ENCODE measurements around the gene IKZF4.
"Not testable (repeated sequence)": the region's sequence is repeated elsewhere in the genome, so short reads cannot be mapped to it uniquely, and the experiment has no call there.

Gene IKZF4

DNA sequence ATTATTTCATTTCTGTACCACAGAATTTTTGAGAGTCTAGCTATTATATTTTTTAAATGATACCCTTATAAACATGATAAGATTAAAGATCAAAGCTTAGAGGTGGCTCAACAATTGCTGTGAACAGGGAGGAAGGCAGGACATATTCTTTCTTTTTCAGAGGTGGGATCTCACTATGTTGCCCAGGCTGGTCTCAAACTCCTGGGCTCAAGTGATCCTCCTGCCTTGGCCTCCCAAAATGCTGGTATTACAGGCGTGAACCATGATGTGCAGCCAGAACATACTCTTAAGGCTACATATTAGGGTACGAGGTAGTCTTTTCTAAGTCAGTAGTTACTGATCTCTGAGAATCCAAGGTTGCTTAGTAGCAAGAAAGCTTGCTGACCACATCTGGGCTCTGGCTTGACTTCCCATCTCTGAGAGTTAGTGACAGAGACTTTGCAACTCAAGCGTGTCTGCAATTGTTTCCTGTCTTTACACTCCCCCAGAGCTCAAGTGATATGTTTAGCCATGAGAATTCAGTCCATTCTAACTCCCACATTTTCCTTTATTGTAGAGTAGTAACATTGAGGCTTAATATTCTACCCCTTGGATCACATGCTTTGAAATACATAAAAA lies 38.4 kb upstream of the IKZF4 start:
- Histone ChIP-seq H3K4me1 (ENCODE audit: insufficient read depth, poor library complexity, severe bottlenecking) (peaks cover 3% of the 10 kb centered on the region), H3K36me3 (ENCODE audit: low read depth) (peaks cover 79% of the 10 kb centered on the region), H3K27me3 (ENCODE audit: insufficient read depth, poor library complexity, severe bottlenecking) (no peaks in the 10 kb centered on the region), H3K4me3 (ENCODE audit: severe bottlenecking) (no peak overlapping the region), H3K9me3 (ENCODE audit: severe bottlenecking) (no peaks in the 10 kb centered on the region), H3K27ac (ENCODE audit: poor library complexity, severe bottlenecking) (no peak overlapping the region)
- ATAC-seq (ENCODE audit: low read depth): no peak
- TF ChIP-seq, protein P1, sequence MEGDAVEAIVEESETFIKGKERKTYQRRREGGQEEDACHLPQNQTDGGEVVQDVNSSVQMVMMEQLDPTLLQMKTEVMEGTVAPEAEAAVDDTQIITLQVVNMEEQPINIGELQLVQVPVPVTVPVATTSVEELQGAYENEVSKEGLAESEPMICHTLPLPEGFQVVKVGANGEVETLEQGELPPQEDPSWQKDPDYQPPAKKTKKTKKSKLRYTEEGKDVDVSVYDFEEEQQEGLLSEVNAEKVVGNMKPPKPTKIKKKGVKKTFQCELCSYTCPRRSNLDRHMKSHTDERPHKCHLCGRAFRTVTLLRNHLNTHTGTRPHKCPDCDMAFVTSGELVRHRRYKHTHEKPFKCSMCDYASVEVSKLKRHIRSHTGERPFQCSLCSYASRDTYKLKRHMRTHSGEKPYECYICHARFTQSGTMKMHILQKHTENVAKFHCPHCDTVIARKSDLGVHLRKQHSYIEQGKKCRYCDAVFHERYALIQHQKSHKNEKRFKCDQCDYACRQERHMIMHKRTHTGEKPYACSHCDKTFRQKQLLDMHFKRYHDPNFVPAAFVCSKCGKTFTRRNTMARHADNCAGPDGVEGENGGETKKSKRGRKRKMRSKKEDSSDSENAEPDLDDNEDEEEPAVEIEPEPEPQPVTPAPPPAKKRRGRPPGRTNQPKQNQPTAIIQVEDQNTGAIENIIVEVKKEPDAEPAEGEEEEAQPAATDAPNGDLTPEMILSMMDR (IDR thresholded peaks at IDR 0.05; ENCODE audit: poor library complexity, severe bottlenecking): no peak
- DNase-seq (ENCODE audit: low spot score): no peak

DNA sequence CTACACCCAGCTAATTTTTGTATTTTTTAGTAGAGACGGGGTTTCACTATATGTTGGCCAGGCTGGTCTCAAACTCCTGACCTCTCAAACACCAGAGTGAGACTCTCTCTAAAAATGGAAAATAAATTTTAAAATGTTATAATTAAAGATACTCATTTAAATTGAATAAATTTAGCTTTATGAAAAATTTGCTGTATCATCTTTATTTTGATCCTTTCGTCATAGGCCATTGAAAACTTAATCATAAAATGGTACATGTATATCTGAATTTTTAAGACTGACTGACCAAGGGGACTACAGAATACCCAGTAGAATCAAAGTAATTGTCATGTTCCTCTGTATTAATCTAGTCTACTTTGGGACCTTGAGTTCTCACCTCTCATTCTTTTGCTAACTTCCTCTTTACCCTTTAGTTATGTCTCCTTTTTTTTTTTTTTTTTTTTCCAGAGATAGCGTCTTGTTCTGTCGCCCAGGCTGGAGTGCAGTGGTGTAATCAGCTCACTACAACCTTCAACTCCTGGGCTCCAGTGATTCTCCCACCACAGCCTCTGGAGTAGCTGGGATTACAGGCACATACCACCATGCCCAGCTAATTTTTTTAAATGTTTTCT lies 37.5 kb upstream of the IKZF4 start:
- Histone ChIP-seq H3K27me3 (ENCODE audit: insufficient read depth, poor library complexity, severe bottlenecking) (no peaks in the 10 kb centered on the region), H3K4me1 (ENCODE audit: insufficient read depth, poor library complexity, severe bottlenecking) (peaks cover 3% of the 10 kb centered on the region), H3K27ac (ENCODE audit: poor library complexity, severe bottlenecking) (no peak overlapping the region), H3K36me3 (ENCODE audit: low read depth) (peaks cover 85% of the 10 kb centered on the region), H3K9me3 (ENCODE audit: severe bottlenecking) (no peaks in the 10 kb centered on the region), H3K4me3 (ENCODE audit: severe bottlenecking) (no peak overlapping the region)
- DNase-seq (ENCODE audit: low spot score) (no peak), ATAC-seq (ENCODE audit: low read depth) (no peak)
- TF ChIP-seq, protein P1 (IDR thresholded peaks at IDR 0.05; ENCODE audit: poor library complexity, severe bottlenecking): no peak

DNA sequence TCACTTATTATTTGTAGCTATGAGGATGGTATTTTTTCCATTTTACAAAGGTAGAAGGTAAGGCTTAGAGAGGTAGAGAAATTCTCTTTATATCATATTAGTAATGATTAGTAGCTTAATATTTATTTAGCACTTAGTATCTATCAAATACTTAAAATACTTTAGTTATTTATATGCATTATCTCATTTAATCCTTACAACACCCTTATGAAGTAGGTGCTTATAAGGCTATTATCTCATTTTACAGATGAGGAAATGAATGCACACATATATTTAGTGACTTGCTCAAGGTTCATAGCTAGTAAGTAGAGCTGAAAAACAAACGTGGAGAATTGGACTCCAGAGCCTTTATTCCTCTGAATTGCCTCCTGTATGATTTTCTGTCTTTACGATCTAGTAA lies 36.0 kb upstream of the IKZF4 start:
- Histone ChIP-seq H3K4me1 (ENCODE audit: insufficient read depth, poor library complexity, severe bottlenecking) (peaks cover 3% of the 10 kb centered on the region), H3K4me3 (ENCODE audit: severe bottlenecking) (no peak overlapping the region), H3K27me3 (ENCODE audit: insufficient read depth, poor library complexity, severe bottlenecking) (no peaks in the 10 kb centered on the region), H3K9me3 (ENCODE audit: severe bottlenecking) (no peaks in the 10 kb centered on the region), H3K36me3 (ENCODE audit: low read depth) (peaks cover 86% of the 10 kb centered on the region), H3K27ac (ENCODE audit: poor library complexity, severe bottlenecking) (no peak overlapping the region)
- ATAC-seq (ENCODE audit: low read depth): no peak
- TF ChIP-seq, protein P1 (IDR thresholded peaks at IDR 0.05; ENCODE audit: poor library complexity, severe bottlenecking): no peak
- no peak for DNase-seq (ENCODE audit: low spot score)

DNA sequence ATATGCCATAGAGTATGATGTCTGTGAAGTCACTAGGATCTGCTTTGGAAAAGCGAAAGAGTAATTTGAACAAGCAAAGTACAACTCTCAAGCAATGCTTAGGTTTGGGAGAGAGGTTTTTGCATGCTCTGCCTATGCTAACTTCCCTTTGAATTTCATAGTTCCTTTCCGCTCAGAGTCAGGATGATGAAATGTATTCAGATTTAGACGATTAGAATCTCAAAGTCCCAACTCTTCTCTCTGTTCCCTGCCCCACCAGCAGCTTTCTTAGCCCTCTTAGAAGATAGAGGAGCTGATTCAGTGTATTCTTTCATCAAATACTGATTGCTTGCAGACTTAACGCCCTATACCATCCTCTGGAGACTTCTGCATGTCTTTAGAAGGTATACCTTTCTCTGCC lies 35.5 kb upstream of the IKZF4 start:
- ATAC-seq (ENCODE audit: low read depth): no peak
- H3K9me3 ChIP-seq (ENCODE audit: severe bottlenecking): no peaks in the 10 kb centered on the region
- no peaks in the 10 kb centered on the region for H3K27me3 ChIP-seq (ENCODE audit: insufficient read depth, poor library complexity, severe bottlenecking)
- TF ChIP-seq, protein P1 (IDR thresholded peaks at IDR 0.05; ENCODE audit: poor library complexity, severe bottlenecking): no peak
- peaks cover 3% of the 10 kb centered on the region for H3K4me1 ChIP-seq (ENCODE audit: insufficient read depth, poor library complexity, severe bottlenecking)
- no peak overlapping the region for H3K27ac ChIP-seq (ENCODE audit: poor library complexity, severe bottlenecking)
- H3K4me3 ChIP-seq (ENCODE audit: severe bottlenecking): no peak overlapping the region
- DNase-seq (ENCODE audit: low spot score): no peak
- H3K36me3 ChIP-seq (ENCODE audit: low read depth): peaks cover 87% of the 10 kb centered on the region

DNA sequence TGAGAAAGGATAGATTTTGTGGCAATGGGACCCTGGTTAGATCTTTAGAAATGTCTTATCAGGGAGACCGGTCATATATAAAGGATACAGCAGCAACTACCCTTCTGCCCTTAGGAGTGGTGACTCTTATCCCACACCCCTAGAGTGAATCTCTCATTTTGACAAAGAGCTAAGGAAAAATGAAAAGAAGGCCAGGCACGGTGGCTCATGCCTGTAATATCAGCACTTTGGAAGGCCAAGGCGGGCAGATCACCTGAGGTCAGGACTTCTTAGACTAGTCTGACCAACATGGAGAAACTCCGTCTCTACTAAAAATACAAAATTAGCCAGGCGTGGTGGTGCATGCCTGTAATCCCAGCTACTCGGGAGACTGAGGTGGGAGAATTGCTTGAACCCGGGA lies 34.9 kb upstream of the IKZF4 start:
- H3K27ac ChIP-seq (ENCODE audit: poor library complexity, severe bottlenecking); H3K9me3 ChIP-seq (ENCODE audit: severe bottlenecking); H3K27me3 ChIP-seq (ENCODE audit: insufficient read depth, poor library complexity, severe bottlenecking); ATAC-seq (ENCODE audit: low read depth); DNase-seq (ENCODE audit: low spot score); H3K4me1 ChIP-seq (ENCODE audit: insufficient read depth, poor library complexity, severe bottlenecking); H3K4me3 ChIP-seq (ENCODE audit: severe bottlenecking): not testable (repeated sequence)
- peaks cover 88% of the 10 kb centered on the region for H3K36me3 ChIP-seq (ENCODE audit: low read depth)

Data from RWPE2 (cell line).